MCF 10A (cell line): Measurements from ENCODE around the gene KIAA1614. TPM values are rescaled to one million over a fixed set of nuclear protein-coding genes. Genes with fewer than 3 reads are reported as not detected.

Experiments used
- BruUV-seq: library from RNA; stranded (reverse); fragments of 400-500 nt; replicated peaks from 2 replicates; lab custom pipeline; 2021; lab: Mats Ljungman, UMichigan
- CTCF ChIA-PET: fragments of 300-600 bp; sonication (Branson Sonifier 250); formaldehyde crosslinking; extraction: SDS; loops from one replicate; lab custom pipeline; 2021; ENCODE audit warnings: antibody characterized with exemption, inconsistent platforms; lab: Yijun Ruan, JAX
- POLR2A ChIA-PET: fragments of 300-600, 350-650 bp; sonication (Branson Sonifier 250); formaldehyde crosslinking; extraction: SDS; loops from one replicate; lab custom pipeline; 2020; ENCODE audit warnings: antibody characterized with exemption, inconsistent platforms; lab: Yijun Ruan, JAX
- DNase-seq: peaks from one replicate; pipeline ENCODE4 v3.0.0-alpha.2; 2018; ENCODE audit not compliant: unreplicated experiment
- H3K27ac Mint-ChIP-seq: one replicate; pipeline ENCODE4 v1.8.0; 2022; ENCODE audit warnings: mild to moderate bottlenecking, low read depth, mixed read lengths; ENCODE audit not compliant: unreplicated experiment
- H3K27me3 Mint-ChIP-seq: one replicate; pipeline ENCODE4 v1.8.0; 2022; ENCODE audit warnings: mixed read lengths; ENCODE audit not compliant: insufficient read depth, unreplicated experiment
- H3K36me3 Mint-ChIP-seq: one replicate; pipeline ENCODE4 v1.8.0; 2022; ENCODE audit warnings: mild to moderate bottlenecking, moderate library complexity, mixed read lengths; ENCODE audit not compliant: insufficient read depth, unreplicated experiment
- H3K4me1 Mint-ChIP-seq: one replicate; pipeline ENCODE4 v1.8.0; 2022; ENCODE audit warnings: mixed read lengths; ENCODE audit not compliant: insufficient read depth, unreplicated experiment
- H3K4me3 Mint-ChIP-seq: one replicate; pipeline ENCODE4 v1.8.0; 2022; ENCODE audit warnings: mild to moderate bottlenecking, moderate library complexity, mixed read lengths; ENCODE audit not compliant: unreplicated experiment
- H3K9me3 Mint-ChIP-seq: one replicate; pipeline ENCODE4 v1.8.0; 2022; ENCODE audit warnings: mixed read lengths; ENCODE audit not compliant: unreplicated experiment
- CTCF ChIP-seq: fragments of 200-600 bp; IDR thresholded peaks from one replicate; pipeline ENCODE4 v1.8.0; 2022; ENCODE audit warnings: antibody characterized with exemption, mild to moderate bottlenecking; ENCODE audit not compliant: unreplicated experiment
- intact Hi-C: fragments of 100-400 bp; cut with micrococcal nuclease; formaldehyde crosslinking; loops from 2 replicates; pipeline ENCODE4 v1.14.1; 2022
- total RNA-seq: library from RNA; stranded (reverse); gene quantifications from 2 replicates; pipeline ENCODE4 v1.2.3, GENCODE V29; 2022

KIAA1614 gene
- total RNA-seq, 1 experiment from 2014 or later: 1.1 TPM

- CTCF ChIA-PET: interaction anchor here (0.8 kb wide), 1 partner anchor 186 kb away, joined by 3 read pairs; no protein-coding TSS in a partner anchor
- POLR2A ChIA-PET: interaction anchor here (1.0 kb wide), 1 partner anchor 72 kb away, joined by 3 read pairs; no protein-coding TSS in a partner anchor
- no peak for TF ChIP-seq CTCF
- Mint-ChIP-seq H3K27me3 (no peaks in the 10 kb centered on the region), H3K4me3 (no peak overlapping the region), H3K4me1 (peaks cover 15% of the 10 kb centered on the region), H3K36me3 (peaks cover 6% of the 10 kb centered on the region), H3K9me3 (no peaks in the 10 kb centered on the region), H3K27ac (no peak overlapping the region)
- no peak for DNase-seq
- intact Hi-C loops: no loop called here
- no TSS peak for BruUV-seq
Measured at GRCh38 chr1:180950321-180950720, 37.6 kb downstream of the KIAA1614 start.

- Mint-ChIP-seq H3K4me1 (peaks cover 15% of the 10 kb centered on the region), H3K4me3 (no peak overlapping the region), H3K36me3 (no peaks in the 10 kb centered on the region), H3K27ac (no peak overlapping the region), H3K9me3 (no peaks in the 10 kb centered on the region), H3K27me3 (no peaks in the 10 kb centered on the region)
- POLR2A ChIA-PET: interaction anchor here (2.5 kb wide), 1 partner anchor 71 kb away, joined by 16 read pairs; the partner anchor contains the start of gene STX6
- no peak for DNase-seq
- CTCF ChIA-PET: interaction anchor here (0.6 kb wide), 1 partner anchor 340 kb away, joined by 3 read pairs; no protein-coding TSS in a partner anchor
- BruUV-seq: no TSS peak
- no peak for TF ChIP-seq CTCF
- intact Hi-C loops: no loop called here
Measured at GRCh38 chr1:180951186-180951745, 38.6 kb downstream of the KIAA1614 start.

- no TSS peak for BruUV-seq
- ChIA-PET CTCF (interaction anchor here (1.0 to 3.6 kb wide), 7 partner anchors 8 to 781 kb away, joined by 3 to 11 read pairs (median 5); no protein-coding TSS in a partner anchor), POLR2A (interaction anchor here (0.6 to 2.5 kb wide), 5 partner anchors 23 to 190 kb away, joined by 3 to 16 read pairs (median 3); partner anchors contain the start of gene STX6)
- no peak for DNase-seq
- intact Hi-C loops: no loop called here
- Mint-ChIP-seq H3K36me3 (no peaks in the 10 kb centered on the region), H3K27ac (no peak overlapping the region), H3K4me3 (no peak overlapping the region), H3K9me3 (no peaks in the 10 kb centered on the region), H3K4me1 (peaks cover 15% of the 10 kb centered on the region), H3K27me3 (no peaks in the 10 kb centered on the region)
- TF ChIP-seq CTCF: no peak
Measured at GRCh38 chr1:180951836-180952656, 39.3 kb downstream of the KIAA1614 start.

- no peak for TF ChIP-seq CTCF
- intact Hi-C loops: no loop called here
- no peak for DNase-seq
- BruUV-seq: no TSS peak
- H3K4me3 Mint-ChIP-seq: no peak overlapping the region
- CTCF ChIA-PET: interaction anchor here (1.0 to 3.6 kb wide), 8 partner anchors 9 to 782 kb away, joined by 3 to 11 read pairs (median 4); no protein-coding TSS in a partner anchor
- peaks cover 15% of the 10 kb centered on the region for H3K4me1 Mint-ChIP-seq
- H3K36me3 Mint-ChIP-seq: peaks cover 2% of the 10 kb centered on the region
- H3K9me3 Mint-ChIP-seq: no peaks in the 10 kb centered on the region
- no peaks in the 10 kb centered on the region for H3K27me3 Mint-ChIP-seq
- H3K27ac Mint-ChIP-seq: no peak overlapping the region
- POLR2A ChIA-PET: interaction anchor here (0.6 to 2.5 kb wide), 8 partner anchors 9 to 321 kb away, joined by 3 to 16 read pairs (median 4); partner anchors contain the start of gene STX6
Measured at GRCh38 chr1:180952657-180953013, 39.9 kb downstream of the KIAA1614 start.
